PC-9 (cell line): ENCODE measurements around the gene EP300.

Source experiments
- CTCF ChIP-seq: fragments of 200-600 bp; sonication (generic); conservative IDR thresholded peaks from 2 replicates; pipeline ENCODE4 v1.6.1; 2017; ENCODE audit warnings: mixed run types, antibody characterized with exemption, mild to moderate bottlenecking, moderate library complexity
- EZH2 ChIP-seq: fragments of 200-600 bp; sonication (generic); IDR thresholded peaks from 2 replicates; pipeline ENCODE4 v1.8.0; 2017; ENCODE audit warnings: antibody characterized with exemption, low read depth

- TF ChIP-seq CTCF (no peak), EZH2 (no peak)
Measured at GRCh38 chr22:41184679-41185078, 92.3 kb downstream of the EP300 start.
